Thyroid gland (tissue), 4 donors: ENCODE results near the gene PCGF3. TPM values are rescaled to one million over a fixed set of nuclear protein-coding genes. Genes with fewer than 3 reads are reported as not detected.

Source experiments
- DNase-seq, 2 donors: peaks; one replicate each; pipeline ENCODE4 v3.0.0-alpha.2; 2019
- H3K27ac ChIP-seq, 3 donors: fragments of 200-600 bp; sonication (generic); 1 replicate in 2 of 3; 2 replicates in 1 of 3; pipeline ENCODE4 v1.5.1; 2016 to 2019; ENCODE audit warnings: mild to moderate bottlenecking in 1 of 3, moderate library complexity in 1 of 3
- H3K27me3 ChIP-seq: fragments of 200-600 bp; sonication (generic); one replicate; pipeline ENCODE4 v1.5.1; 2019
- H3K36me3 ChIP-seq, 2 donors: fragments of 200-600 bp; sonication (generic); one replicate each; pipeline ENCODE4 v1.5.1; 2016 to 2019
- H3K4me1 ChIP-seq, 2 donors: fragments of 200-600 bp; sonication (generic); one replicate each; pipeline ENCODE4 v1.5.1; 2017 to 2019
- H3K4me3 ChIP-seq, 3 donors: fragments of 200-600 bp; sonication (generic); replicated peaks in 1 of 3; 1 replicate in 2 of 3; 2 replicates in 1 of 3; pipeline ENCODE4 v1.5.1; 2016; ENCODE audit warnings: mild to moderate bottlenecking in 1 of 3
- H3K9me3 ChIP-seq: fragments of 200-600 bp; sonication (generic); one replicate; pipeline ENCODE4 v1.5.1; 2017
- POLR2A ChIP-seq, 2 donors: fragments of 450-650 bp; IDR thresholded peaks; one replicate each; pipeline ENCODE4 v1.6.1; 2017; ENCODE audit warnings: antibody characterized with exemption in 2 of 2, mild to moderate bottlenecking in 2 of 2, moderate library complexity in 1 of 2
- WGBS, 2 donors: methylation state at CpG; one replicate each; pipeline ENCODE4 v1.1.5; 2017; 5-methylcytosine and 5-hydroxymethylcytosine counted together
- intact Hi-C: fragments of 100-400 bp; cut with DNase I; formaldehyde crosslinking; loops from one replicate; pipeline ENCODE4 v1.15.1; 2023
- total RNA-seq, 4 donors: library from RNA; depleted of rRNA; stranded (reverse); fragments of >200 nt; gene quantifications; one replicate each; pipeline ENCODE4 v1.2.3, GENCODE V29; 2016
- TF ChIP-seq, protein P1 (sequence below), 6 experiments: fragments of 200-600 bp in 3 of 6; fragments of 450-650 bp in 3 of 6; sonication (generic) in 3 of 6; IDR thresholded peaks; one replicate each; pipeline ENCODE4 v1.5.1; 2016 to 2019; ENCODE audit warnings: antibody characterized with exemption in 6 of 6, mild to moderate bottlenecking in 2 of 6, inconsistent platforms in 1 of 6, moderate library complexity in 1 of 6

Gene PCGF3, protein sequence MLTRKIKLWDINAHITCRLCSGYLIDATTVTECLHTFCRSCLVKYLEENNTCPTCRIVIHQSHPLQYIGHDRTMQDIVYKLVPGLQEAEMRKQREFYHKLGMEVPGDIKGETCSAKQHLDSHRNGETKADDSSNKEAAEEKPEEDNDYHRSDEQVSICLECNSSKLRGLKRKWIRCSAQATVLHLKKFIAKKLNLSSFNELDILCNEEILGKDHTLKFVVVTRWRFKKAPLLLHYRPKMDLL
- total RNA-seq = 10 to 100 TPM; 41.4 to 60.0 (median 50.2) TPM

DNA sequence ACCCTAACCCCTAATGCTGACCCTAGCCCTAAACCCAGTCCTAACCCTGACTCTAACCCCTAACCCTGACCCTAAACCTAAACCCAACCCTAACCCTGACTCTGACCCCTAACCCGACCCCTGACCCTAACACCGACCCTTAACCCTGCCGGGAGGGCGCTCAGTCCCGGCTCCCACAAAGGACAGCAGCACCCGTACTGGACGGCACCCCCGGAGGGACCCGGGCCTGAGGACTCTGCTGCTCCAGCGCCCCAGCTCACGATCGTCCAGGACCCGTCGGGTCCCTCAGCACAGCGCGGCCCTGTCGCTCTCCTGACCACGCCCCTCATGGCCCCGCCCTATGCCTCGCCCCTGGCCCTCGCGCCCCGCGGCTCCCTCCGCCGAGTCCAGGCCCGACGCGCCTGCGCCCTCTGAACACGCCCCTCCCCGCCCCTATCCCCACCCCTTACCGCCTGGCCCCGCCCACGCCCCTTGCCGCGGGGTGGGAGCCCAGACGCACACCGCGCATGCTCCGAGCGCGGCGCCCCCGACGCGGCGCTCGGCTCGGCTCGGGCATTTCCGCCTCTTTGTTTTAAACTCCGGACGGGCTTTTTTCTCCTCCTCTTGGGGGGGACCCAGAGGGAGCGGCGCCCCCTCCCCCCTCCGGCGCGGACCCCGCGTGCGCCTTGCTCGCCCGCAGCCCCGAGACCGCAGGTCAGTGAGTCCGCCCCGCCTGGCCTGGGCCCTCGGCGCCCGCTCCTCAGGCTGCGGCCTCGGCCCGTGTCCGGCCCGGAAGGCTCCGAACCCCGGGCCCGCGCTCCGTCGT, at the start of gene PCGF3:
Gene PCGF3 (plus strand): TSS at position 555 of the 805 bp plus-strand sequence. CDS start 27,849 bp downstream, outside the sequence.
- TF ChIP-seq POLR2A (IDR thresholded peaks at IDR 0.05) = peak in 1 of 2 donors; percentile 63
- TF ChIP-seq, protein P1, sequence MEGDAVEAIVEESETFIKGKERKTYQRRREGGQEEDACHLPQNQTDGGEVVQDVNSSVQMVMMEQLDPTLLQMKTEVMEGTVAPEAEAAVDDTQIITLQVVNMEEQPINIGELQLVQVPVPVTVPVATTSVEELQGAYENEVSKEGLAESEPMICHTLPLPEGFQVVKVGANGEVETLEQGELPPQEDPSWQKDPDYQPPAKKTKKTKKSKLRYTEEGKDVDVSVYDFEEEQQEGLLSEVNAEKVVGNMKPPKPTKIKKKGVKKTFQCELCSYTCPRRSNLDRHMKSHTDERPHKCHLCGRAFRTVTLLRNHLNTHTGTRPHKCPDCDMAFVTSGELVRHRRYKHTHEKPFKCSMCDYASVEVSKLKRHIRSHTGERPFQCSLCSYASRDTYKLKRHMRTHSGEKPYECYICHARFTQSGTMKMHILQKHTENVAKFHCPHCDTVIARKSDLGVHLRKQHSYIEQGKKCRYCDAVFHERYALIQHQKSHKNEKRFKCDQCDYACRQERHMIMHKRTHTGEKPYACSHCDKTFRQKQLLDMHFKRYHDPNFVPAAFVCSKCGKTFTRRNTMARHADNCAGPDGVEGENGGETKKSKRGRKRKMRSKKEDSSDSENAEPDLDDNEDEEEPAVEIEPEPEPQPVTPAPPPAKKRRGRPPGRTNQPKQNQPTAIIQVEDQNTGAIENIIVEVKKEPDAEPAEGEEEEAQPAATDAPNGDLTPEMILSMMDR (IDR thresholded peaks at IDR 0.05) = no peak
- WGBS, 2 donors = 7 to 14% methylated on average over 9 to 29 of the region's 82 CpGs
- H3K36me3 ChIP-seq = no peaks in the 10 kb centered on the region
- intact Hi-C loops = no loop called here
- peak within 1 kb of the TSS; percentile 71 to 85 (median 79) for H3K27ac ChIP-seq
- peaks cover 20 to 24% of the 10 kb centered on the region in 2 donors for H3K4me1 ChIP-seq
- H3K27me3 ChIP-seq = no peaks in the 10 kb centered on the region
- H3K9me3 ChIP-seq = no peaks in the 10 kb centered on the region
- peak; percentile 95 to 96 for DNase-seq
- H3K4me3 ChIP-seq = peak within 1 kb of the TSS; percentile 90 to 99 (median 98)

DNA sequence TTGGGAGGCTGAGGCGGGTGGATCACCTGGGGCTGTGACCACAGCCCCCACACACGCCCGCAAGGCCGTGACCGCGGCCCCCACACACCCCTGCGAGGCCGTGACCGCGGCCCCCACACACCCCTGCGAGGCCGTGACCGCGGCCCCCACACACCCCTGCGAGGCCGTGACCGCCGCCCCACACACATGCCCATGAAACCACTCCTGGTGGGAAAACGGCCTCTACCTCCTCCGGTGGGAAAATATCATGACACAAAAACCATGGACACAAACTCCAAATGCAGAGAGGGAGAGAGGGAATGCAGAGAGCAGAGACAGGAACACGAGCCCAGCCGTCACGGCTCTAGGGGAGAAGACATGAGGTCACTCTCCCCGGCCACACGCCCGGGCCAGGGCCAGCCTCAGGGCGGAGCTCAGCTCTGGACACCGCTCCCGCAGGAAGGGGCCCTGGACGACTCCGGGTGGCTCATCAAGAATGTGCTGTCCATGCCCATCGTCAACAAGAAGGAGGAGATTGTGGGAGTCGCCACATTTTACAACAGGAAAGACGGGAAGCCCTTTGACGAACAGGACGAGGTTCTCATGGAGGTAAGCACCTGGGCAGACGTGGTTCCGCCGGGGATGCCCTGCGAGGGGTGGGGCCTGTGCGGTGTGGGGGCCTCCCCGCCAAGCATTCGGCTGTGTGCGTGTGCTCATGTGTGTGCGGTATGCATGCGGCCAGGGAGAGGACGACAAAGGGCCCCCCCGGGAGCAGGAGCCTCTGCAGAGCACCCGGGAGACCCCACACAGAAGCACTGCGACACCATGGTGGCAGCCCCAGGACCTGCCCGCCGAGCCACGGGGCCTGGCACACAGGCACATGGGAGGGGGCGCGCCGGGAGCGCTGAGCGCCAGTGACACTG, 48.9 kb upstream of the PCGF3 start:
- no peak for DNase-seq
- Histone ChIP-seq H3K27me3 (no peaks in the 10 kb centered on the region), H3K9me3 (no peaks in the 10 kb centered on the region), H3K4me1 (peaks cover 1 to 2% of the 10 kb centered on the region in 2 donors), H3K4me3 (no peak overlapping the region), H3K36me3 (no peaks in the 10 kb centered on the region), H3K27ac (no peak overlapping the region)
- 75 to 76% methylated on average over 44 to 52 of the region's 58 CpGs for WGBS, 2 donors
- TF ChIP-seq, protein P1 (IDR thresholded peaks at IDR 0.05) = no peak
- TF ChIP-seq POLR2A (IDR thresholded peaks at IDR 0.05) = no peak
- intact Hi-C loops = no loop called here

DNA sequence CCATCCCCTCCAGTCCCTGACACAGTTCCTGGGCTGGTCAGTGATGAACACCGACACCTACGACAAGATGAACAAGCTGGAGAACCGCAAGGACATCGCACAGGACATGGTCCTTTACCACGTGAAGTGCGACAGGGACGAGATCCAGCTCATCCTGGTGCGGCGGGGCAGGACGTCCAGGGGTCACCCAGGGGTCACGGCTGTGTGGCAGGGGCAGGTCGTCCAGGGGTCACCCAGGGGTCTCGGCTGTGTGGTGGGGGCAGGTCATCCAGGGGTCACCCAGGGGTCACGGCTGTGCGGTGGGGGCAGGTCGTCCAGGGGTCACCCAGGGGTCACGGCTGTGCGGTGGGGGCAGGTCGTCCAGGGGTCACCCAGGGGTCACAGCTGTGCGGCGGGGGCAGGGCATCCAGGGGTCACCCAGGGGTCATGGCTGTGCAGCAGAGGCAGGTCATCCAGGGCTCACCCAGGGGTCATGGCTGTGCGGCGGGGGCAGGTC, 48.2 kb upstream of the PCGF3 start:
- Histone ChIP-seq H3K9me3 (no peaks in the 10 kb centered on the region), H3K27me3 (no peaks in the 10 kb centered on the region), H3K4me3 (no peak overlapping the region), H3K4me1 (no peaks in the 10 kb centered on the region), H3K36me3 (no peaks in the 10 kb centered on the region), H3K27ac (no peak overlapping the region)
- intact Hi-C loops = no loop called here
- 79 to 100% methylated on average over 4 to 11 of the region's 23 CpGs for WGBS, 2 donors
- TF ChIP-seq, protein P1 (IDR thresholded peaks at IDR 0.05) = no peak
- TF ChIP-seq POLR2A (IDR thresholded peaks at IDR 0.05) = no peak
- no peak for DNase-seq

DNA sequence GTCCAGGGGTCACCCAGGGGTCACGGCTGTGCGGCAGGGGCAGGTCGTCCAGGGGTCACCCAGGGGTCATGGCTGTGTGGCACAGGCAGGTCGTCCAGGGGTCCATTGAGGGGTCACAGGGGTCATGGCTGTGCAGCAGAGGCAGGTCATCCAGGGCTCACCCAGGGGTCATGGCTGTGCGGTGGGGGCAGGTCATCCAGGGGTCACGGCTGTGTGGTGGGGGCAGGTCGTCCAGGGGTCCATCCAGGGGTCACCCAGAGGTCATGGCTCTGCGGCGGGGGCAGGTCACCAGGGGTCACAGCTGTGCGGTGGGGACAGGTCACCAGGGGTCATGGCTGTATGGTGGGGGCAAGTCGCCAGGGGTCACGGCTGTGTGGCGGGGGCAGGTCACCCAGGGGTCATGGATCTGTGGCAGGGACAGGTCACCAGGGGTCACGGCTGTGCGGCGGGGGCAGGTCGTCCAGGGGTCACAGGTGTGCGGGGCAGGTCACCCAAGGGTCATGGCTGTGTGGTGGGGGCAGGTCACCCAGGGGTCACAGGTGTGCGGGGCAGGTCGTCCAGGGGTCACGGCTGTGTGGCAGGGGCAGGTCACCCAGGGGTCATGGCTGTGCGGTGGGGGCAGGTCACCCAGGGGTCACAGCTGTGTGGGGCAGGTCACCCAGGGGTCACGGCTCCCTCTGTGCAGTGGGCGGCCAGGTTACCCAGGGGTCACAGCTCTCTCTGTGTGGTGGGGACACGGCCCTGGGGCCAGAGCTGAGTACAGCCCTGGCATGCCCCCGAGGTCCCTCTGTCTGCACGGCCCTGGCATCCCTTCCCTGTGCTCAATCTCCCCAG, 47.6 kb upstream of the PCGF3 start:
- intact Hi-C loops = no loop called here

More for the DNA sequence above, 47.6 kb upstream of the PCGF3 start:
- Histone ChIP-seq H3K27ac (no peak overlapping the region), H3K36me3 (no peaks in the 10 kb centered on the region), H3K27me3 (no peaks in the 10 kb centered on the region), H3K4me1 (peaks cover 0 to 3% of the 10 kb centered on the region in 2 donors), H3K4me3 (no peak overlapping the region), H3K9me3 (no peaks in the 10 kb centered on the region)
- no peak for TF ChIP-seq POLR2A (IDR thresholded peaks at IDR 0.05)
- TF ChIP-seq, protein P1 (IDR thresholded peaks at IDR 0.05) = no peak
- WGBS, 2 donors = 87 to 100% methylated on average over 1 to 17 of the region's 27 CpGs
- no peak for DNase-seq
